Mononuclear cell (primary cell): ENCODE measurements around the gene KIF13A. TPM values are rescaled to one million over a fixed set of nuclear protein-coding genes. Genes with fewer than 3 reads are reported as not detected.
"Not testable (repeated sequence)": the region's sequence is repeated elsewhere in the genome, so short reads cannot be mapped to it uniquely, and the experiment has no call there.

ENCODE experiments used
- H3K27me3 ChIP-seq: 2 replicates; pipeline ENCODE4 v1.6.0; 2011; ENCODE audit warnings: low read length, control low read depth; ENCODE audit not compliant: insufficient read depth
- H3K4me1 ChIP-seq: 2 replicates; pipeline ENCODE4 v1.5.1; 2011; ENCODE audit warnings: mild to moderate bottlenecking, low read length, control low read depth; ENCODE audit not compliant: insufficient read depth
- H3K4me3 ChIP-seq: 2 replicates; pipeline ENCODE4 v1.5.1; 2011; ENCODE audit warnings: mild to moderate bottlenecking, low read length, moderate library complexity
- H3K9me3 ChIP-seq: 2 replicates; pipeline ENCODE4 v1.5.1; 2011; ENCODE audit warnings: low read depth, mild to moderate bottlenecking, control low read depth, low read length
- total RNA-seq: library from RNA; depleted of rRNA; stranded (reverse); fragments of >200 nt; gene quantifications from one replicate; pipeline ENCODE4 v1.2.3, GENCODE V29; 2012

KIF13A gene
- total RNA-seq, 1 donor, result 18.1 TPM

DNA sequence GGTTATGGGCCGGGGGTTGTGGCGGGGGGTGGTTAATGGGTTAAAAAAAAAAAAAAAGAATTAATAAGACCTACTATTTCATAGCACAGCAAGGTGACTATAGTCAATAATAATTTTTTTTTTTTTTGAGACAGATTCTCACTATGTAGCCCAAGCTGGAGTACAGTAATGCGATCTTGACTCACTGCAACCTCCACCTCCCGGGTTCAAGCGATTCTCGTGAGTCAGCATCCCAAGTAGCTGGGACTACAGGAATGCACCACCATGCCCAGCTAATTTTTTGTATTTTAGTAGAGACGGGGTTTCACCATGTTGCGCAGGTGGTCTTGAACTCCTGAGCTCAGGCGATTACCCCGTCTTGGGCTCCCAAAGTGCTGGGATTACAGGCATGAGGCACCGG is 75.8 kb downstream of the KIF13A start:
- not testable (repeated sequence) for H3K9me3 ChIP-seq, H3K27me3 ChIP-seq, H3K4me3 ChIP-seq
- peaks cover 38% of the 10 kb centered on the region for H3K4me1 ChIP-seq

DNA sequence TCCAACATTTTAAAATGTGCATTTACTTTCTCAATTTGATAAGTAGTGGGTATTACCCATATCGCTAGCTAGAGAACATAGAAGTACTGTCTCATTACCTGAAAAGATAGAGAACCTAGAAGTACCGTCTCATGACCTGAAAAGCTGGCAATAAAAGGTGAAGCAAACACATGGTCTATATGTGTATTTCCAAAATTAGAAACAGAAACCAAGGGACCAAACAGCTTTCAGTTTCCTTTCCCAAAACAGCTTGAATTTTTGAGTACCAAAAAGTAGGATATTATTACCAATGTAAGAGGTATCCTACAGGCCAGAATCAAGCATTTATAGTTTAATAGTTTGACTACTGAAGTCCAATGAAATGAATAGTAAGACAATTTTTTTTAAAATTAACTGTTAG is 77.2 kb downstream of the KIF13A start:
- H3K9me3 ChIP-seq, result no peaks in the 10 kb centered on the region
- no peaks in the 10 kb centered on the region for H3K27me3 ChIP-seq
- H3K4me3 ChIP-seq, result no peak overlapping the region
- peaks cover 46% of the 10 kb centered on the region for H3K4me1 ChIP-seq

DNA sequence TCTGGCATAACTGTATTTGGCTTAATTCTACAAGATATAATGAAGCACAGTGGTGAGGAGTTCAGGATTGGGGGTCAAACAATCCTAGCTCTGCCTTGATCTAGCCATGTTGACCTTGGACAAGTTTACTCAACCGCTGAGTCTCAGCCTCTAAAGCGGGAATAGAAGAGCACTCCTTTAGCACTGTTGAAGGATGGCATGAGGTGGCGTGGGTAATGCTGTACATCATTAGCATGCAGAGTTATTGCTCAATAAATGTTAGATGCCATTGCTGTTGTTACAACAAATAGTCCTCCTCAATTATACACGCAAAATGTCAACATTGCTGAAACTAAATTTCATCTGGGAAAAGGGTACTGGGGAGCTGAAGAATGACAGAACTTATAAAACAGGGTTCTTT is 78.6 kb downstream of the KIF13A start:
- no peaks in the 10 kb centered on the region for H3K9me3 ChIP-seq
- H3K4me1 ChIP-seq, result peaks cover 46% of the 10 kb centered on the region
- H3K27me3 ChIP-seq, result no peaks in the 10 kb centered on the region
- H3K4me3 ChIP-seq, result no peak overlapping the region

DNA sequence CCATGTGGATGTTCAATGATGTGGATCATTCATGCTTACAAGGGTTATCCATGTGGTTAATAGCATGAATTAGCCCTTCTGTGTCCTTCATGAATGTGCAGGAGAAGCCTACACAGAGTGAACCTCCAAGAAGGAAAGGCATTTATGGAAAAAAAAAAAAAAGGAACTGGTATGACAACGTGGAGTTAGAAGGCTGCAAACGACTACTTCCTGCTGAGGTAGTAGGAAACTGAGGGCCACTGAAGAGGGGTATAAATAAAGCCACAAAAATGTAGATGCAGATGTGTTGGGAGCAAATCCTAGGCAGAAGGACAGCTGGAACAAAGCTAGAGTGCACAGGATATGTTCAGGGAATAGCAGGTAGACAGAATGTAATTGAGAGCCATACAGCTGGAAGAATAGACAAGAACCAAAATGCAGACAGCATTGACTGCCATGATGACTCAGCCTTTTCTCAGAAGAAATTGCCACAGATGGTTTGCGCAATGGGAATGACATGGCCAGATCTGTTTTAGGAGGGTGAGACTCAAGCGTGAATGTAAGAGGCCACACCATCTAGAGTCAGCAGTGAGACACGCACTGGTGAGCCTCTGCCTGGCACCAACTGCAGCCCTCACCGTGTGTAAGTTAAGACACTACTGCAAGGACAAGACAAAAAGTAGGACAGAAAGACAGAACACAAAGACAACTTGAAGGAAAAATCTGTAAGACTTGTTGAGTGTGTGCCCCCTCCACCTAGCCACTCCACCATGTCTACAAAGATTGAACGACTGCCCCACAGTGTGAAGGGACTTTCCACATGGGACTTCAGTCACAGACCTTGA is 79.8 kb downstream of the KIF13A start:
- Histone ChIP-seq H3K9me3 (no peaks in the 10 kb centered on the region), H3K27me3 (no peaks in the 10 kb centered on the region), H3K4me1 (peaks cover 46% of the 10 kb centered on the region), H3K4me3 (no peak overlapping the region)

DNA sequence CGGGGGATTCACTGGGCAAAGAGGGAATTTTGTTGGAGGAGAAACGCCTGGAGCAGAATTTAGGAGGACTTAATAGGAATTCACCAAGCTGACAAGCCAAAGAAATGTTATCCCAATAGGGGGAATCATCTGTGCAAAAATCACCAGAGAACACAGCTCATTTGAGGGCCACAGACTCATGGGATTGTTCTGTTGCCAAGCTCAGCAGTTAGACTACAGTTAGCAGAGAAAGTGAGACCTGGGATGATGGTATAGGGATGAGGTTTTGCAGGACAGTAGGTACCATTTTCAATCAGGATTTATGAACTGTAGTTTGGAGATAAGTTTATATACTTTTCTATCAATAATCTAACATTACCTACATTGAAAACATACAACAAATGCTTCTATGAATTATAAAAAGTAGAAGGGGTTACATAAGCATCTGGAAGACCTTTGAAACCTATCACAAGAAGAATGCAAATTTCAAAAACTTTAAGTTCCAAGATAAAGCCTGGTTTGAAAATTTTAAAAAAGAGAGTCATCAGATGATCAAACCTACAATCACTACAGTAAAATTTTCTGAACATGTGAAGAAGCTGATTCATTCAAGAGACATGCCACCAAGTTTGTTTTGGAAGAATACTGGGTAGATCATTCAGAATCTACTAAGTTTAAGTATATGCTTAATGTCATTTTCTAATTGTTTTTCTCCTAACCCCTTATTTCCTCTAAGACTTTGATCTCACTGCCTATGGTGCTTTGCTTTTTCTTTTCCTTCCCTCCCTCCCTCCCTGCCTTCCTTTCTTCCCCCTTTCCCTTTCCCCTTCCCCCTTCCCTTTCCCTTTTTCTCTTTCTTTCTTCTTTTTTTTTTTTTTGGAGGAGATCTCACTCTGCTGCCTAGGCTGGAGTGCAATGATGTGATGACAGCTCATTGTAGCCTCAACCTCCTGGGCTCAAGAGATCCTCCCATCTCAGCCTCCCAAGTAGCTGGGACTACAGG is 81.5 kb downstream of the KIF13A start:
- Histone ChIP-seq H3K4me1 (peaks cover 46% of the 10 kb centered on the region), H3K4me3 (no peak overlapping the region), H3K27me3 (no peaks in the 10 kb centered on the region), H3K9me3 (no peaks in the 10 kb centered on the region)

DNA sequence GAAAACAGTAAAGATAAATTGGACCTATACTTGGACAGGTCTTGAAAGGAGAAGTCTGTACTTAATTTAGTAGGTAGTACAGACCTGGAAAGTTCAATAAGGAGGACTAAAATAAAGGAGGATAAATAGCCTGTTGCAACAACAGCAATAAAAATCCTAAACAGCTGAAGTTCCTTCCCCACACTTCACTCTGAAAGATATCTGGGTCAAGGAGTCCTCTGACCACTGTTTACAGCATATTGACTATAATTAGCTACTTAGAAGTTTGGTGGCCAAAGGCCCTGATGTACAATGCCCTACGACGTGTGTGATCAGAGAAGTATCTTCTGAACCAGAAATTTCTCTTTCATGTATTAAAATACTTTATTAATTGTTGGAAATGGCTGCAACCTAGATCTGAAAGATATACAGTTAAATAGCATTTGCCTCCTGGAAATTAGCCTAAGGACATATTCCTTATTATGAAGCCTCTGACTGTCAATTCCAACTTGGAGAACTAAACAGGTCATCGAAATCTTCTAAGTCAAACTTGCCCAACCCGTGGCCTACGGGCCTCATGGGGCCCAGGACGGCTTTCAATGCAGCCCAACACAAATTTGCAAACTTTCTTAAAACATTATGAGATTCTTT is 82.8 kb downstream of the KIF13A start:
- no peaks in the 10 kb centered on the region for H3K27me3 ChIP-seq
- peaks cover 36% of the 10 kb centered on the region for H3K4me1 ChIP-seq
- H3K4me3 ChIP-seq, result no peak overlapping the region
- H3K9me3 ChIP-seq, result no peaks in the 10 kb centered on the region

DNA sequence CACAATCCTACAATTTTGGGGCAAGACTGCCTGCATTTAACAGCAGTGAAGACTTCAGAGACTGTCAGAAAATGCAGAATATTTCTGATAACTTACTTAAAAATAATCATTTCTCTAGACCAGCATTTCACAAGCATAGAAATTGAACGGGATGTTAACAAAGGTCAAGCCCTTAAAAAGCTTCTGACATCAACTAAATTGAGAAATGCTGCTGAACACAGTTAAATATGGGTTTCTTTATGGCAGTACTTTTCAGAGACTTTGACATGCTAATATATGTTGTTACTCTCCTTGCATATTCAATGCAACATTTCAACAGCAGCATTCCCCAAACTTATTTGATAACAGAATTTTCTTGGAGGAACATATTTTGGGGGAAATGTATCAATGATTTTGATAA is 84.5 kb downstream of the KIF13A start:
- H3K9me3 ChIP-seq, result no peaks in the 10 kb centered on the region
- no peak overlapping the region for H3K4me3 ChIP-seq
- no peaks in the 10 kb centered on the region for H3K27me3 ChIP-seq
- H3K4me1 ChIP-seq, result peaks cover 20% of the 10 kb centered on the region

DNA sequence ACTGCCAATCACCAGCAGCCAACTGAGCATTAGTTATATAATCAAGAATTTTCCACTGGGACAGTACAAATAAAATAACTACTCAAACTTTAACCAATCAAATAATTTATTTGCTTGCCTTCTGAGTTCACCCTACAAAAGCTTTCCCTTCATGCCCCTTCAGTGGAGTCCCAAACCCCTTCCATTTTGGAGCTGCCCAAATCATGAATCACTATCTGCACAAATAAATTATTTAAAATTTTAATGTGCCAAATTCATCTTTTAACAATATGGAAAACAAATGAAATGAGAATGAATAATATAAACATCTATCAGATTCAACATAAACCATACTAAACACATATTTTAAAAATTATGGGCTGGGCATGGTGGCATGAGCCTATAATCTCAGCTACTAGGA is 85.9 kb downstream of the KIF13A start:
- Histone ChIP-seq H3K9me3 (no peaks in the 10 kb centered on the region), H3K4me3 (no peak overlapping the region), H3K4me1 (peaks cover 7% of the 10 kb centered on the region), H3K27me3 (no peaks in the 10 kb centered on the region)

DNA sequence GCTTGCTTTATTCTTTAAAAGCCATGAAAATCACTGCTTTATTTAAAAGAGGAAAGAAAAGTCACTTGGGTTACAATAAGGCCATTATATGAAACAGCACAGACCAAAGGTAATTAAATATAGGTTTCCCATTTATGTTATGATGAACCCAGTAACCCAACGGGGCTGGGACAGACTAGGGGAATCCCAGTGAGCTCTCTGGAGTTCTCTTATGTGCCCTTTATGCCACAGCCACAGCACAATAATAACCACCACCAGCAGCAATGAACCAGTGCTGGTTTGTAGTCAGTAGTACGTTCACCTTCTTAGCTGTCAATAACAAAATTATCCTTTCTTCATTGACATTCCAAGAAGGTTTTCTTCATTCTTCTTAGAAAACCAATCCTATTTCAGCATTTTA is 87.4 kb downstream of the KIF13A start:
- Histone ChIP-seq H3K27me3 (no peaks in the 10 kb centered on the region), H3K4me1 (no peaks in the 10 kb centered on the region), H3K4me3 (no peak overlapping the region), H3K9me3 (peaks cover 10% of the 10 kb centered on the region)

DNA sequence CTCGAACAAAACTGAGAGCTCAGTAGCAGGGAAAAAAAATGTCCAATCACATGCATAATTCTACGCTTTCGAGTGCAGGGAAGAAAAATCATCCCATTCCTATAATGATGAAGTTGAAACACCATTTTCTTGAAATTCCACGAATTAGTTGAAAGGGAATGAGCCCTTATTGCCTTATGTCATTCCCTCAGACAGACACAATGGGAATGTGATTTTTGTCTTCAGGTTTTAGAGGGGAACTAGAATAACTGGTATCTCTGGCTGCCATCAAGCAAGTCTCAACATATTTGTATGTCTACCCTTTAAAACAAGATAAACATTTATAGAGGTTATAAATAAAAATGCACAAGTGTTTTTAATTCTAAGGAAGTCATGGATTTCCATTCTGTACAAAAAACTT is 87.9 kb downstream of the KIF13A start:
- Histone ChIP-seq H3K9me3 (peaks cover 15% of the 10 kb centered on the region), H3K4me3 (no peak overlapping the region), H3K4me1 (no peaks in the 10 kb centered on the region), H3K27me3 (no peaks in the 10 kb centered on the region)

DNA sequence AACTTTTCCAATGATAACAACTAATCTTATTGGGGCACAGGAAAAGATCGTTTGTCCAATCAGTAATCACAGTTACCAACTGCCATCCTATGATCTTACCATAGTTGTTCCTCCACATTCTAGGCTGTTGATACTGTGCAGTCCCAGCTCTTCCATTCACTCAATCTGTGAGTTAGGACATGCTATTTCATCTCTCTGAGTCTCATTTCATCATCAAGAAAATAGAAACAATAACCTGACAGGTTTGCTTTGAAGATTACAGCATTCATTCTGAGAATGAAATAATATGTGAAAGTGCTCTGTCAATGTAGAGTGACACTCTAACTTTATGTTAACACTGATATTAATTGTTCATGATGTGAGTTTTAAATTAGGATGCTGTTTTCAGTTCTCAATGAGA is 89.8 kb downstream of the KIF13A start:
- Histone ChIP-seq H3K4me1 (peaks cover 3% of the 10 kb centered on the region), H3K27me3 (no peaks in the 10 kb centered on the region)

DNA sequence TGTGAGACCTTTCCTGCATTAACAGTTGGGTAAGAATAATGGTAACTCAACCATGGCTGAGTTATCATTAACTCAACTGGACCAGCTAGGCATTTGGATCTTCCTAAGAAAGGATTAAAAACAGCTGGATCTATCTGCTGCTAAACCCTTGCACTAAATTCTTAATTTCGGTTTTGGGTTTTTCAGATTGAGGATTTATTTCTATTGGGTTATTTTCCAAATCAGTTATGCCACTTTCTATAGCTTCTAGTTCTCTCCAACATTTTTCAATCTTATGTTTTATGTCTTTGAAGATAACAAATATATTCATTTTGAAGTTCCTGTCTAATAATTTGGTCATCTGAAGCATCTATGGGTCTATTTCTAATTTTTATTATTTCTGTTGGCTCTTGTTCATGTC is 92.5 kb downstream of the KIF13A start:
- Histone ChIP-seq H3K27me3 (no peaks in the 10 kb centered on the region), H3K4me3 (no peak overlapping the region), H3K9me3 (peaks cover 19% of the 10 kb centered on the region), H3K4me1 (peaks cover 17% of the 10 kb centered on the region)

More for the DNA sequence above, 89.8 kb downstream of the KIF13A start:
- Histone ChIP-seq H3K4me3 (no peak overlapping the region), H3K9me3 (peaks cover 19% of the 10 kb centered on the region)

DNA sequence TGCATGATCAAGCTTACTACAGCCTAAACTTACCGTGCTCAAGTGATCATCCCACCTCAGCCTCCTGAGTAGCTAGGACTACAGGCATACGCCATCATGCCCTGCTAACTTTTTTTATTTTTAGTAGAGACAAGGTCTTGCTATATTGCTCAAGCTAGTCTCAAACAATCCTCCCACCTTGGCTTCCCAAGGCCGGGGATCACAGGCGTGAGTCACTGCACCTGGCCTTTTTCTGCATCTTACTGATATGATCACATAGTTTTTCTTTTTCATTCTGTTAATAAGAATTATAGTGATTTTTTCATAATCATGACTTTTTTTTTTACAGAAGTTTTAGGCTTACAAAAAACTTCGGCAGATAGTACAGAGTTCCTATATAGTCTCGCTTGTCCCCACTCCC is 93.2 kb downstream of the KIF13A start:
- peaks cover 17% of the 10 kb centered on the region for H3K4me1 ChIP-seq
- no peaks in the 10 kb centered on the region for H3K27me3 ChIP-seq
- H3K4me3 ChIP-seq, result no peak overlapping the region
- peaks cover 19% of the 10 kb centered on the region for H3K9me3 ChIP-seq

DNA sequence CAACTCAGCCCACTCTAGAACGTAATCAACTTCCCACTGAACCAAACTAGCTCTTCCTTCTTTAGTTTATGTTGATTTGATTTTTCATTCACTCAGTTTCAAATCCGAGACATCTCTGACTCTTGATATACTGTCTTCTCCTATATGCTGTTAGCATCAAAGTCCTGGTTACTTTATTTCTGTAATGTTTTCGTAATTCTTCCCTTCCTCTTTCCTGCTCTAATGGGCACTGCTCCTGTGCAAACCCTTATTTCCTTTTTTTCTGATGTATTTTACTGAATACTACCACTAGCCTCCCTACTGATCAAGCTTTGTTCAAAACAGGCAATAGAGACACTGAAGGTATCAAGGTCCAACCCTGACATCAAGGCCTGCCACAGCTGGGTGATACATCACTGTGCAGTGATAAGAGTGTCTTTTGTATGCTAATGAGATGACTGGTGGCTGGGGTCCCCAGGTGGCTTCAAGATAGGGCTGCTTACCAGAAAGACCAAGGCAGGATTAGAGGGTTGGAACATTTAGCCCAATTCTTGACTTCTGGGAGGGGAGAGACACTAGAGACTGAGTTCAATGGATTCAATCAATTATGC is 95.2 kb downstream of the KIF13A start:
- H3K4me1 ChIP-seq, result peaks cover 18% of the 10 kb centered on the region
- H3K9me3 ChIP-seq, result peaks cover 19% of the 10 kb centered on the region
- H3K27me3 ChIP-seq, result no peaks in the 10 kb centered on the region
- H3K4me3 ChIP-seq, result no peak overlapping the region

DNA sequence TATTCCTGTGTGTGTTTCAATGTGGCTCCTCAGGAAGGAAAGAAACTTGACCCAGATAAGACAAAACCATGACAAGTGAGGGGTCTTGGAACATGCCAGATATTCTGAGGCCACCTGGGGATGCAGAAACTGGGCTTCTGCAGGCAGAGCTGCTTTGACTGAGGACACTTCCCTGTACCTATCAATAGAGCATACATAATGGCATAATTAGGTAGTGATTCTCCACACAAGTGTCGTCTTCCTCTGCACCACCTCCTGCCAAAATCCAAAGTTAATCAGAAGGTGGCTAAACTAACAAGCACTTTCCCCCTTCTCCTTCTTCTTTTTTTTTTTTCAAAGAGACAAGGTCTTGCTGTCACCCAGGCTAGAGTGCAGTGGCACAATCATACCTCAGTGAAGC is 97.1 kb downstream of the KIF13A start:
- peaks cover 12% of the 10 kb centered on the region for H3K9me3 ChIP-seq
- peaks cover 37% of the 10 kb centered on the region for H3K4me1 ChIP-seq
- H3K4me3 ChIP-seq, result no peak overlapping the region
- no peaks in the 10 kb centered on the region for H3K27me3 ChIP-seq
